ENCODE data around the gene PSKH1.

- TF ChIP-seq CTCF (optimal IDR thresholded peaks at IDR 0.05 in 1 of 3, IDR thresholded peaks at IDR 0.05 in 1 of 3, conservative IDR thresholded peaks at IDR 0.05 in 1 of 3; ENCODE audit: extremely low read depth in 1 of 3, insufficient read depth in 2 of 3, low read length in 3 of 3) (no peak), EZH2 (IDR thresholded peaks at IDR 0.05; ENCODE audit: low read length) (no peak)
Observed at GRCh38 chr16:67864594-67864993, 28.5 kb upstream of the PSKH1 start.

All from keratinocyte (primary cell).